Activated naive CD4-positive, alpha-beta T cell treated with anti-CD3 and anti-CD28 coated beads, Interleukin-2, amount 10 ng/mL, durations not matched to agents 5 hours and 36 hours (primary cell): Measurements from ENCODE around the gene KPNA6. TPM values are rescaled to one million over a fixed set of nuclear protein-coding genes. Genes with fewer than 3 reads are reported as not detected.

Experiments used
- microRNA-seq: library from miRNA; unstranded; fragments of <30 nt; microRNA quantifications from one replicate; pipeline ENCODE4 v1.2.0, GENCODE V29; 2022; ENCODE audit warnings: borderline microRNAs expressed, borderline replicate concordance
- total RNA-seq, 2 experiments: library from RNA; stranded (reverse); gene quantifications; one replicate each; pipeline ENCODE4 v1.2.3, GENCODE V29; 2021

The KPNA6 gene
- 10 to 100 TPM; 52.9 to 54.7 TPM for total RNA-seq

GRCh38 chr1:32107742-32108661, at the start of gene KPNA6:
KPNA6 (plus strand) TSS chr1:32108056; CDS start chr1:32108131, 75 bp downstream.

GRCh38 chr1:32072622-32073298, 35.1 kb upstream of the KPNA6 start, which contains the start of gene TMEM39B:
TMEM39B (plus strand) TSS chr1:32072939; CDS start chr1:32073048, 109 bp downstream.

GRCh38 chr1:32179443-32180185, 71.8 kb downstream of the KPNA6 start, which contains the start of gene TXLNA:
TXLNA (plus strand) TSS chr1:32179675; CDS start chr1:32180346, 671 bp downstream.

GRCh38 chr1:32200226-32201010, 92.6 kb downstream of the KPNA6 start, which contains the start of gene CCDC28B:
CCDC28B (plus strand) TSS chr1:32200595; CDS start chr1:32201936, 1,341 bp downstream.

GRCh38 chr1:32205401-32206370, 97.8 kb downstream of the KPNA6 start, which contains the start of gene IQCC:
IQCC (plus strand) TSS chr1:32205671; CDS start chr1:32205682, 11 bp downstream.

GRCh38 chr1:32208891-32209328, 101.1 kb downstream of the KPNA6 start, which contains the start of gene DCDC2B:
DCDC2B (plus strand) TSS chr1:32209089; CDS start chr1:32209094, 5 bp downstream.

GRCh38 chr1:32221980-32222755, 114.3 kb downstream of the KPNA6 start, which contains the start of the genes EIF3I and TMEM234:
EIF3I (plus strand) TSS chr1:32222407; CDS start chr1:32222442, 35 bp downstream.
TMEM234 (minus strand) TSS chr1:32222353; CDS start chr1:32222322, 31 bp downstream.

Small RNA genes lying within 50 kb of the gene (microRNA-seq; reads per million reads assigned to microRNA genes)
- not detected for gene MIR5585

Other genes starting within 250 kb of the KPNA6 start
- gene PTP4A2, start 169.7 kb upstream of the KPNA6 start, total RNA-seq = 100 to 1,000 TPM; 278 to 292 TPM
- 100 to 1,000 TPM; 156 to 157 TPM for gene KHDRBS1, start 94.2 kb upstream of the KPNA6 start, total RNA-seq
- 10 to 100 TPM; 27.8 to 29.3 TPM for gene TMEM39B, start 35.1 kb upstream of the KPNA6 start, total RNA-seq
- gene TXLNA, start 71.6 kb downstream of the KPNA6 start, total RNA-seq = 10 to 100 TPM; 55.6 to 56.4 TPM
- 10 to 100 TPM; 34.7 to 37.7 TPM for gene CCDC28B, start 92.5 kb downstream of the KPNA6 start, total RNA-seq
- gene IQCC, start 97.6 kb downstream of the KPNA6 start, total RNA-seq = 1 to 10 TPM; 3.6 to 4.3 TPM
- under 1 TPM; 0.10 to 0.14 TPM for gene DCDC2B, start 101.0 kb downstream of the KPNA6 start, total RNA-seq
- gene TMEM234, start 114.3 kb downstream of the KPNA6 start, total RNA-seq = 10 to 100 TPM; 16.8 to 17.9 TPM
- 100 to 1,000 TPM; 156 to 169 TPM for gene EIF3I, start 114.4 kb downstream of the KPNA6 start, total RNA-seq
- under 1 TPM; 0.58 to 0.67 TPM for gene FAM167B, start 139.2 kb downstream of the KPNA6 start, total RNA-seq
- 100 to 1,000 TPM; 441 to 449 TPM for gene LCK, start 143.2 kb downstream of the KPNA6 start, total RNA-seq
- gene HDAC1, start 184.0 kb downstream of the KPNA6 start, total RNA-seq = 100 to 1,000 TPM; 194 to 207 TPM
- gene MARCKSL1, start 228.2 kb downstream of the KPNA6 start, total RNA-seq = 10 to 100 TPM; 58.5 to 59.6 TPM